A673 (cell line): ENCODE data around the gene CCN2.

Experiments used
- CTCF ChIP-seq: fragments of 300-800, 200-600 bp; sonication (generic); conservative IDR thresholded peaks from 2 replicates; pipeline ENCODE4 v1.5.1; 2017; ENCODE audit warnings: low read depth, mild to moderate bottlenecking, antibody characterized with exemption, low read length, moderate library complexity, mixed read lengths
- EZH2 ChIP-seq: fragments of 200-600 bp; sonication (generic); IDR thresholded peaks from 2 replicates; pipeline ENCODE4 v1.6.1; 2017; ENCODE audit warnings: borderline replicate concordance, low read depth, mild to moderate bottlenecking, mixed read lengths, antibody characterized with exemption, low read length; ENCODE audit not compliant: poor library complexity, severe bottlenecking

GRCh38 chr6:131978522-131978921 lies 27.4 kb upstream of the CCN2 start:
- TF ChIP-seq EZH2 (no peak), CTCF (no peak)
